ENCODE results near the gene GAN. TPM values are rescaled to one million over a fixed set of nuclear protein-coding genes. Genes with fewer than 3 reads are reported as not detected.

Gene GAN
- total and polyA plus RNA-seq, 2 experiments from 2014 or later: 1.6 to 5.7 TPM

DNA sequence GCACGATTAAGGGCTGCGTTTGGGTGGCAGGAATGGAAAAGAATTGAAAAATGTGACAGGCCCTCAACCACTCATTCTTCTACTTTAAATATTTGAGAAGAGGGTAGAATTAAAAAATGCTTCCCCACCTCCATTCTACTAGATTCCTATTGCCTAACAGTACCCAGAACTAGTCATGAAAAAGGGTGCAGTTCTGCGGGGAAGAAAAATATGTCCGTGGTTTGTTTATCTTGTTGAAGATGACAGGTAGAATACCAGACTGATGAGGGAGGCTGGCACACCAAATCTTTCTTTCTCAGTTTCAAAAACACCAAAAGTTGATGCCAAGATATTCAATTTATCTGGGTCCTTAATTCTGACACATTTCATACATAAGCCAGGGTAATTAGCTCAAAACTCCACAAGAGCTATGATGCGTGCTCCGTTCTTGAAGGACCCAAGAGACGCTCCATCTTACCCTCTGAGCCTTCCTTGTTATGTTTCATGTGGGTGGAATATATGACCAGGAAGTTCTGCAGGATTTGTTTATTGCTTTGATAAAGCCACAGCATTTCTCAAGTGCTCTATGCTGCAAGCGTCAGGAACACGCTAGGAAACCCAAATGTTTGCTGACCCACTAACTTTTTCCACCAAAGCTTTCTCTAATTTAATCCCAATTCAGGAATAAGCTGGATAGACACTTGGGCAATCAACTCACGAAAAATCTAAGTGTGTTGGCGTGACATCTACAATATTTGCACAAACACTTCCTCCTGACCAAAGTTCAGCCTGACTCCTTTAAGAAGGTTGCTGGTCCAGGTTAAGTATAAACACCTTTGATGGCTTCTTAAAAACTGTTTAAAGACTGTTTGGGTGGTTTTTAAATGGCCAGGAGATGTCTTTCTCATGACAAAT, 20.6 kb upstream of the GAN start:
- H3K27me3 ChIP-seq (replicated peaks; ENCODE audit: insufficient read depth): no peaks in the 10 kb centered on the region
- no peak for DNase-seq
- no peak overlapping the region for H3K4me2 ChIP-seq (ENCODE audit: unreplicated experiment)
- no peak overlapping the region for H3K9ac ChIP-seq
- no peak overlapping the region for H3K4me3 ChIP-seq
- H3F3A ChIP-seq (ENCODE audit: insufficient read depth): no peaks in the 10 kb centered on the region
- no peak for TF ChIP-seq EZH2 (IDR thresholded peaks at IDR 0.05; ENCODE audit: insufficient read depth, poor library complexity, severe bottlenecking)
- TF ChIP-seq EZH2phosphoT487 (IDR thresholded peaks at IDR 0.05; ENCODE audit: insufficient read depth, low read depth): no peak
- H3K27ac ChIP-seq: no peak overlapping the region
- H3K9me2 ChIP-seq (ENCODE audit: insufficient read depth): no peaks in the 10 kb centered on the region
- no peaks in the 10 kb centered on the region for H3K9me3 ChIP-seq (ENCODE audit: low read depth)
- H3K79me2 ChIP-seq (ENCODE audit: insufficient read depth): no peaks in the 10 kb centered on the region
- no peaks in the 10 kb centered on the region for H4K20me1 ChIP-seq (ENCODE audit: insufficient read depth)
- no peaks in the 10 kb centered on the region for H3K36me3 ChIP-seq (ENCODE audit: low read depth)
- WGBS, 2 experiments (ENCODE audit: low coverage in 1 of 2, low lambda C conversion rate in 2 of 2, missing lambda C conversion rate in 2 of 2): 79 to 81% methylated on average over 11 of the region's 11 CpGs
- no peak overlapping the region for H2AFZ ChIP-seq
- no peaks in the 10 kb centered on the region for H3K4me1 ChIP-seq (ENCODE audit: insufficient read depth)
- in situ Hi-C loops (cut with MboI): no loop called here

DNA sequence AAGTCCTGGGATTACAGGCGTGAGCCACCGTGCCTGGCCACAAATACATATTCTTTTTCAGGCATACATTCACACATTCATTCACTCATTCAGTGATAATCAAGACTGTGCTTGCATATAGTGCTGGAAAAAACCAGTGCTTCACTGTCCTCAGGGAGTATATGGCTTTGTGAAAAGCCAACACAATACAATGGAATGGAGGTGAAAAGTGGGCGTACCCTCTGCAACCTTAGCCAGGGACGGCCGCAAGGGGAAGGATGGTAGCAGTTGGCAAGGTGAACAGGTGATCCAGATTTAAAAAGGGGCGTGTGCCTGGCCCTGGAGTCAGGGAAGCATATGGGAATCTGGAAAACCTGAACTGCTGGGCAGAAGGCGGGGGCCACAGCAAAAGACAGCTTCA, 18.1 kb upstream of the GAN start:
- DNase-seq: no peak
- no peaks in the 10 kb centered on the region for H3K36me3 ChIP-seq (ENCODE audit: low read depth)
- H3K79me2 ChIP-seq (ENCODE audit: insufficient read depth): no peaks in the 10 kb centered on the region
- H3K27me3 ChIP-seq (replicated peaks; ENCODE audit: insufficient read depth): no peaks in the 10 kb centered on the region
- H3K9ac ChIP-seq: no peak overlapping the region
- no peak for TF ChIP-seq EZH2phosphoT487 (IDR thresholded peaks at IDR 0.05; ENCODE audit: insufficient read depth, low read depth)
- no peak for TF ChIP-seq EZH2 (IDR thresholded peaks at IDR 0.05; ENCODE audit: insufficient read depth, poor library complexity, severe bottlenecking)
- H2AFZ ChIP-seq: no peak overlapping the region
- no peaks in the 10 kb centered on the region for H3K4me1 ChIP-seq (ENCODE audit: insufficient read depth)
- H3K4me2 ChIP-seq (ENCODE audit: unreplicated experiment): no peak overlapping the region
- in situ Hi-C loops (cut with MboI): no loop called here
- no peak overlapping the region for H3K4me3 ChIP-seq
- 69 to 70% methylated on average over 7 of the region's 7 CpGs for WGBS, 2 experiments (ENCODE audit: low coverage in 1 of 2, low lambda C conversion rate in 2 of 2, missing lambda C conversion rate in 2 of 2)
- H4K20me1 ChIP-seq (ENCODE audit: insufficient read depth): no peaks in the 10 kb centered on the region
- H3F3A ChIP-seq (ENCODE audit: insufficient read depth): no peaks in the 10 kb centered on the region
- no peaks in the 10 kb centered on the region for H3K9me3 ChIP-seq (ENCODE audit: low read depth)
- H3K27ac ChIP-seq: no peak overlapping the region
- no peaks in the 10 kb centered on the region for H3K9me2 ChIP-seq (ENCODE audit: insufficient read depth)

DNA sequence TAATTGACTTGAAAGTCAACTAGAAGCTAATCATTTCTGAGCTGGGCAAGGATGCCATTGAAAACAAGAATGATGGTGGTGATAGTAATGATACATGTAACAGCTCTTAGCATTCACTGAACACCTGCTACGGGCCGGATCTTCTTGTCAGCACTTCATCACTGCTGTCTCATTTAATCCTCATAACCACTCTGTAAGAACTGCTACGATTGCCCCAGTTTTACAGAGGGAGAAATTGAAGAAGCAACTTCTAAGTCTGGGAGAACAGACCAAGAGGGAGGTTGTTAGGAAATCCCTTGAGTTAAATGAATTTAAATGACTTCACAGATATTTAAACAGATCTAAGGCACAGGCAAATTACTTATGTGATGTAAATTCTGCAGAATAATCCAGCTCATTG, 7.0 kb upstream of the GAN start:
- Histone ChIP-seq H4K20me1 (ENCODE audit: insufficient read depth) (no peaks in the 10 kb centered on the region), H3K79me2 (ENCODE audit: insufficient read depth) (peaks cover 11% of the 10 kb centered on the region), H3K4me2 (ENCODE audit: unreplicated experiment) (no peak overlapping the region), H3K9ac (no peak overlapping the region), H3F3A (ENCODE audit: insufficient read depth) (no peaks in the 10 kb centered on the region), H3K27me3 (replicated peaks; ENCODE audit: insufficient read depth) (no peaks in the 10 kb centered on the region), H3K4me3 (no peak overlapping the region), H3K36me3 (ENCODE audit: low read depth) (no peaks in the 10 kb centered on the region), H3K4me1 (ENCODE audit: insufficient read depth) (no peaks in the 10 kb centered on the region), H2AFZ (no peak overlapping the region), H3K9me2 (ENCODE audit: insufficient read depth) (no peaks in the 10 kb centered on the region), H3K9me3 (ENCODE audit: low read depth) (no peaks in the 10 kb centered on the region), H3K27ac (no peak overlapping the region)
- WGBS, 2 experiments (ENCODE audit: low coverage in 1 of 2, low lambda C conversion rate in 2 of 2, missing lambda C conversion rate in 2 of 2): 90 to 94% methylated on average over 3 of the region's 3 CpGs
- TF ChIP-seq EZH2 (IDR thresholded peaks at IDR 0.05; ENCODE audit: insufficient read depth, poor library complexity, severe bottlenecking) (no peak), EZH2phosphoT487 (IDR thresholded peaks at IDR 0.05; ENCODE audit: insufficient read depth, low read depth) (no peak)
- in situ Hi-C loops (cut with MboI): no loop called here
- no peak for DNase-seq

DNA sequence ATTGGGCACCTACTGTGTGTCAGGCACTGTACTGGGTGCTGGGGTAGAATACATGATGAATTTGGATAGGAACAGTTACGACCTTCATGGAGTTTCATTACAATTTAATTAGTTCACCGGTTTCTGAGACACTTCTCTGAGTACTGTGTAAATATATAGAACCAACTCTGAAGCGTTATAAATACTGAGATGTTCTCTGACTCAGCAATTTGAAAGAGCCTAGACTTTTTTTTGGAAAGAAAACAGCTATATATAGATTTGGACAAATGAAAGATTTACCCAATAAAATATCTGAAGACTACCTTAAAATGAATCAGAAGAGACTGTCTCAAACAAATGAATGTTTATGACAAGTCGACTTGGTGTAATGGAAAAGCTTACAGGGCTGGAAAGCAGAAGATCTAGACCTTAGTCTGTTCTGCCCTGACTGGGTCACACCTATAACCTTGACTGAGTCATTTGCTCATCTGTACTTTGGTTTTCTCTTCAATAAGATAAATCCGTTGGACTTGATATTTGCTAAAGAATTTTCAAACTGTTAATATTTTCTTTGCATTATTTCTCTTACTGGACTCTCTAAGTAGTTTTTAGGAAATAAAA, 4.6 kb upstream of the GAN start:
- H3F3A ChIP-seq (ENCODE audit: insufficient read depth): no peaks in the 10 kb centered on the region
- TF ChIP-seq EZH2 (IDR thresholded peaks at IDR 0.05; ENCODE audit: insufficient read depth, poor library complexity, severe bottlenecking): no peak
- no peak overlapping the region for H3K4me2 ChIP-seq (ENCODE audit: unreplicated experiment)
- no peak overlapping the region for H3K9ac ChIP-seq
- WGBS, 2 experiments (ENCODE audit: low coverage in 1 of 2, low lambda C conversion rate in 2 of 2, missing lambda C conversion rate in 2 of 2): 95 to 96% methylated on average over 5 of the region's 5 CpGs
- H3K9me3 ChIP-seq (ENCODE audit: low read depth): no peaks in the 10 kb centered on the region
- H3K79me2 ChIP-seq (ENCODE audit: insufficient read depth): peaks cover 27% of the 10 kb centered on the region
- in situ Hi-C loops (cut with MboI): no loop called here
- no peaks in the 10 kb centered on the region for H3K27me3 ChIP-seq (replicated peaks; ENCODE audit: insufficient read depth)
- no peaks in the 10 kb centered on the region for H4K20me1 ChIP-seq (ENCODE audit: insufficient read depth)
- H3K27ac ChIP-seq: no peak overlapping the region
- H3K9me2 ChIP-seq (ENCODE audit: insufficient read depth): no peaks in the 10 kb centered on the region
- DNase-seq: no peak
- H3K36me3 ChIP-seq (ENCODE audit: low read depth): no peaks in the 10 kb centered on the region
- peaks cover 7% of the 10 kb centered on the region; the same call in 1 of the 2 replicates for H3K4me1 ChIP-seq (ENCODE audit: insufficient read depth)
- no peak overlapping the region for H2AFZ ChIP-seq
- H3K4me3 ChIP-seq: no peak overlapping the region

Data from GM23248 (cell line).